Coronary artery (tissue), 2 donors: ENCODE measurements around the gene GOLGA6L7.
"Not testable (repeated sequence)": the region's sequence is repeated elsewhere in the genome, so short reads cannot be mapped to it uniquely, and the experiment has no call there.

Experiments
- DNase-seq: peaks from one replicate; pipeline ENCODE4 v3.0.0-alpha.2; 2017; ENCODE audit warnings: low spot score
- H3K27ac ChIP-seq, 2 donors: fragments of 200-600 bp; sonication (generic); one replicate each; pipeline ENCODE4 v1.5.1; 2016 to 2019
- H3K4me3 ChIP-seq: fragments of 200-600 bp; sonication (generic); 2 replicates; pipeline ENCODE4 v1.5.1; 2016; ENCODE audit warnings: mild to moderate bottlenecking, moderate library complexity

The GOLGA6L7 gene

DNA sequence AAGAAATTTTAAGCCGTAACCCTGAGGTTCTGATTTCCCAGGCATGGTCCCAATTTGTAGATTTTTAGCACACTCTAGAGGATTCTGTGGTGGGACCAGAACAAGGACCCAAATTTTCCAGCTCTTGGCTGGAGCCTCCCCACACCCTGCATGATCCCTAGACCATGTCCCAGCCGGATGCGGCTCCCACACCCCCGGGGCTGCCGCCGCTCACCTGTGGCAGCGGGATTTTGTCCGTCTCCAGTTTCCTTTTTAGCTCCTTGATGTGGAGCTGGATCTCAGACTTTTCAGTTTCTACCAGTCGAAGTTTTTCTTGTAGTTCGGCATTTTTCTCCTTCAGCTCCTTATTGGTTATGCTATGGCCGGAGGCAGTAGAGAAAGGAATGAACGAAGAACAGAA is 4.9 kb downstream of the GOLGA6L7 start:
- DNase-seq, H3K4me3 ChIP-seq, H3K27ac ChIP-seq: not testable (repeated sequence)

DNA sequence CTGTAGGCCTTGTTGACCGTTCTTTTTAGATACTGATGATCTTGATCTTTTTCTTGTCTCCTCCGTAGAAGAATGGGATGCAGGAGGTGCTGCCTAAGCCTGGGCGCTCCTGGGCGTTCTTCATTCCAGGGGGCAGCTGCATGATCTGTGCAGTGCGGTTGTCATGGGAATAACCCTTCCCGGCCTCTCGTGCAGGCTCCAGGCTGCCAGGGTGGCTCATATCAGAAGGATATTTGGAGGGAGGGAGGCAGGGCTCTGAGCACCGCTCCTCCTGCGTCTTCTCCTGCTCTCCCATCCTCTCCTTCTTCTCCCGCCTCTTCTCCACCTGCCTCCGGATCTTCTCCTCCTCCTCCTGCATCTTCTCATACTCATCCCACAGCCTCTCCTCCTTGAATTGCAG is 6.2 kb downstream of the GOLGA6L7 start:
- DNase-seq, H3K4me3 ChIP-seq, H3K27ac ChIP-seq: not testable (repeated sequence)

DNA sequence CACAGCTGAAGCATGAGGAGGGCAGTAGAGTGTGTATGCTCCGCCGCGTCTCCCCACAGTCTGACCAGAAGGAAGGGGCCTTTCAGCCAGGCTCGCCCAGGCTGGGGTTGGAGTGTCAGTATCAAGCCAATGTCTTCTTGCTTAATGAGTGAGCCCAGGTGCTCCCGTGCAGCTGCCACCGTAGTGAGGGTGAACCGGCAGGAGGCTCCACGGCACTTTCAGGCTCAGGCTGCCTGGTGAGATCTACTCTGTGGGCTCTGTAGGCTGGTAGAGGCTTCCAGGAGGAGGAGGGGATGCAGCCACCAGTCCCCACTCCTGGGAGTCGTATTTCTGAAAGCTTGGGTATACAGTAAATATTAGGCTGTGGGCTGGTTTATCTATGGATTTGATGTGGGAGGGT is 8.2 kb downstream of the GOLGA6L7 start:
- H3K27ac ChIP-seq, DNase-seq, H3K4me3 ChIP-seq: not testable (repeated sequence)

DNA sequence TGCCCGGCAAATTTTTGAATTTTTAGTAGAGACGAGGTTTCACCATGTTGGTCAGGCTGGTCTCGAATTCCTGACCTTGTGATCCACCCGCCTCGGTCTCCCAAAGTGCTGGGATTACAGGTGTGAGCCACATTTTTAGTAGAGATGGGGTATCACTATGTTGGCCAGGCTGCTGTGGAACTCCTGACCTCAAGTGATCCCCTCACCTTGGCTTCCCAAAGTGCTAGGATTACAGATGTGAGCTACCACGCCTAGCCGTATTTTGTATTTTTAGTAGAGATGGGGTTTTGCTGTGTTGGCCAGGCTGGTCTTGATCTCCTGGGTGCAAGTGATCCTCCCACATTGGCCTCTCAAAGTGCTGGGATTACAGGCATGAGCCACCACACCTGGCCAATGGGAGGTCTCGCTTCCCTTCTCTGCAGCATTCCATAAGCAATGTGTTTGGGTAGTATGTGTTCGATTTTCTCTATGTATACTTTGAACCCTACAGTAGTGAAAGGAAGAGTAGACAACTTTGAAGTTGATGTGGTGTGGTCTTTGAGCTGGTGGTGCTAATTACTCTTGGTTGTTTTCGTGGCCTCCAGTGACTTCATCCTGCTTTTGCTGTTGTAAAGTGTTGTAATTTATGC is 13.4 kb downstream of the GOLGA6L7 start:
- not testable (repeated sequence) for H3K4me3 ChIP-seq, DNase-seq, H3K27ac ChIP-seq

DNA sequence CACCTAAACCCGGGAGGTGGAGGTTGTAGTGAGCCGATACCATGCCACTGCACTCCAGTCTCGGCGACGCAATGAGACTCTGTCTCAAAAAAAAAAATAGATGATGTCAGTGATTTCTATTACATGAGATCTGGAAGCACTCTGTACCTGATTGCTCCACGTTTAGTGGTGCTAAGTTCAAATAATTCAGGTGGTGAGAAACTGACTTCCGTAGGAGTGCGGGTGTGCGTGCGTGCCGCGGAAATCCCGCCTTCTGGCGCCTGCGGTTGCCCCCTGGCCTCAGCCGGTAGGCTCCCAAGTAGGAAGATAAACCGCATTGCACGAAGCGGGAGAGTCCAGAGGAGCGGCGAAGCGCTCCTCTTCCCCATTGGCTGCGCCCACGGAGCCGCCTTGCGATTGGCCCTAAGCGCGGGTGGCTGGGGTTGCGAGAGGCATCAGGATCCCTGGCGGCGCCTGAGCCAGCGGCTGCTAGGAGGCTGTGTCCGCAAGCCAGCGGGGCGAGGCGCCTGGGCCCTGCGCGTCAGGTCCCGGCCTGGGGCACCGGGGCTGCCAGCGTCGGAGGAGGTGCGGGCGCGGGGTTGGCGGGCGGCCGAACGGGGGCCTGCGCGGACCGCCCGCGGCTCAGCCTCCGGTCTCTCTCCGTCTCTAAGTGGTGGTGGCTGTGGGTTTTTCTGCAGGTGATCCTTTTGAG is 16.4 kb downstream of the GOLGA6L7 start:
- peak; percentile 75 for DNase-seq
- H3K4me3 ChIP-seq = peak overlapping the region; percentile 61
- not testable (repeated sequence) for H3K27ac ChIP-seq

DNA sequence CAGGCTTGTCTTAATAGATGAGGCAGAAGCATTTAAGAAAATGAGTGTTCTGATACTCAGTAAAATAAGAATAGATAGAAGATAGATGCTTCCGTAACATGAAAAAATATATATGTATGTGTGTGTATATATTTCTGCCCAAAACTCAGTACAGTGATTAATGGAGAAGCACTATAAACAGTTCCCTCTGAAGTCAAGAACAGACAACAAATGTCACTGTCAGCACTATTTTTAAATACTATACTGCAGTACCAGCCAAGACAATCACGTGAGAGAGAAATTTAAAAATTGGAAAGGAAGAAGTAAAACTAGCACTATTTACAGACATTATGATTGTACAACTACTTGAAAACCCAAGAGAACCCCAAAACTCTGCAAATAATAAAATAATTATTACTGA is 27.0 kb downstream of the GOLGA6L7 start:
- not testable (repeated sequence) for H3K4me3 ChIP-seq, H3K27ac ChIP-seq, DNase-seq

DNA sequence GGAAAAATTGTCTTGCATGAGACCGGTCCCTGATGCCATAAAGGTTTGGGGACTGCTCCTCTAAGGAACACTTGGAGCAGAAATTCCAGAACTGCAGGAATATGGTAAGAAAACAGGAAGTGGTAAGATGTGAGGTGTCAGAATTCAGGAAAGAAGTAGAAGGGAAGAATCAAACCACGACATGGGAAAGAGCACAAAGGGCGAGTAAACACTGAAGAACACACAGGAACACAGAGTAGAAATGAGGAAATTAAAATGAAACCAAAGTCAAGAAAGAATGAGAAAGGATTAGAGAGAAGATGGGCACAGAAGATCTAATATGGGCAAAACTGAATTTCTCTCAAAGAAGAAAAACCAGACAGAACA is 28.5 kb downstream of the GOLGA6L7 start:
- not testable (repeated sequence) for H3K27ac ChIP-seq, DNase-seq, H3K4me3 ChIP-seq

DNA sequence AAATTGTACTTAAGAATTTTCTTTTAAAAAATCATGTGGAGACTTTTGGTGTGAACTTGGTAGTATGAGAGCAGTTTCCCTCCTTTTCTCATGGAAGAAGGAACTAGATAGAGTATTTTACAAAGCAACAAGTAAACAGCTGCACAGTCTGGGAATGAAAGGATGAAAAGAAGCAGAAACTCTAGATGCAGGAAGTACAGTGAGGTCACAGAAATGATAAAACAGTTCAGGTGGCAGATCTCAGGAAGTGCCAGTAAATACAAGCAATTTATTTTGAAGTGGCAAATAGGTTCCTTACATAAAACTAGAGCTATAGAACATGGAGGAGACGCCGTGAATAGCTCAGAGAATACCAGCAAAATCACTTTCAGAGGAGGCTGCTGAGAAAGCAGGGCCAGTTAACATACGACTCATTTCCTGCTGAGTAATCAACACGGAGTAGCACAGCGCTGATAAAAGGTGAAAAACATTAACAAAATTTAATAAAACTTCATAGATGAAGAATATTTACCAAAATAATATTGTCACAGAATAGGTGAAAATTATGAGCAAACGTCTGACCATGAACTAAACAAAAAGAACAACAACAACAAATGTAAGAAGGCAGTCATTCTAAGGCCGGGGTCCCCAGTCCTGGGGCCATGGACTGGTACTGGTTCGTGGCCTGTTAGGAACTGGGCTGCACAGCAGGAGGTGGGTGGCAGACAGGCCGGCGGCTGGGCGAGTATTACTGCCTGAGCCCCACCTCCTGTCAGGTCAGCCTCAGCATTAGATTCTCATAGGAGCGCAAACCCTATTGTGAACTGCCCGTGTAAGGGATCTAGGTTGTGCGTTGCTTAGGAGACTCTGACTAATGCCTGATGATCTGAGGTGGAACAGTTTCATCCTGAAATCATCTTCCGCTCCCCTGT is 29.2 kb downstream of the GOLGA6L7 start:
- not testable (repeated sequence) for H3K4me3 ChIP-seq, DNase-seq, H3K27ac ChIP-seq

DNA sequence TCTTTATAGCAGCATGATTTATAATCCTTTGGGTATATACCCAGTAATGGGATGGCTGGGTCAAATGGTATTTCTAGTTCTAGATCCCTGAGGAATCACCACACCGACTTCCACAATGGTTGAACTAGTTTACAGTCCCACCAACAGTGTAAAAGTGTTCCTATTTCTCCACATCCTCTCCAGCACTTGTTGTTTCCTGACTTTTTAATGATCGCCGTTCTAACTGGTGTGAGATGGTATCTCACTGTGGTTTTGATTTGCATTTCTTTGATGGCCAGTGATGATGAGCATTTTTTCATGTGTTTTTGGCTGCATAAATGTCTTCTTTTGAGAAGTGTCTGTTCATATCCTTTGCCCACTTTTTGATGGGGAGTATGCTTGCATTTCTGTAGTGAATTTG is 30.3 kb downstream of the GOLGA6L7 start:
- H3K27ac ChIP-seq, DNase-seq, H3K4me3 ChIP-seq: not testable (repeated sequence)

DNA sequence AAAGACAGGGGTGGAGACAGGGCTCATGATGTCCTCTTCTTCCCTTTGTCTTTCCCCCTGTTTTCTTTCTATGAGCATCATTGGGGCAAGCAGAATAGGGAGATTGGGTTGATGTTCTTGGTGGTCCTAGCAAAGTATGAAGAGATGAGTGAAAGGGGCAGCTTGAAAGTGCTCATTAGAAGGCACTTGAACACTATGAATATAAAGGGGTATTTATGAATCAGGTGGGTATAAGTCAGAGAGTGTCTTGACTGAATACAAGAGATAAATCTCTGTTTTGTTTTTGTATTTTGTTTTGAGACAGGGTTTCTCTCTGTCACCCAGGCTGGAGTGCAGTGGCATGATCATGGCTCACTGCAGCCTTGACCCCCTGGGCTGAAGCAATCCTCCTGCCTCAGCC is 34.4 kb downstream of the GOLGA6L7 start:
- not testable (repeated sequence) for H3K27ac ChIP-seq, DNase-seq

DNA sequence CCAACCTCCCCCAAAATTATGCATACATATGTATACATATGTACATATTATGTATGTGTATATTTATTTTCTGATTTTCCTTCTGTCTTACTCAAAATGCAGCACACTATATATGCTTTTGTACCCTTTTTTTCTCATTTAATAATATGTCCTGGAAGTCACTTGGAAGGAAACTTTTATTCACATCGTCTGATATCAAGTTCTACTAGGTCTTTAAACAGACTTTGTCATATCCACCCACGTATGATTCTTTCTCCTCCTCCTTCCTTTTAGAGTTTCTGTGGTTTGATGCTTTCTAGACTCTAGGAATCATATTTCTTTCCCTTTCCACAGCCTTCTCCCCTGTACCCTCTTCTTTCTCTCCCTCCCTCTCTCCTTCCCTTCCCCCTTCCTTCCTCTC is 35.1 kb downstream of the GOLGA6L7 start:
- not testable (repeated sequence) for DNase-seq, H3K4me3 ChIP-seq, H3K27ac ChIP-seq

More for the DNA sequence above, 34.4 kb downstream of the GOLGA6L7 start:
- not testable (repeated sequence) for H3K4me3 ChIP-seq

DNA sequence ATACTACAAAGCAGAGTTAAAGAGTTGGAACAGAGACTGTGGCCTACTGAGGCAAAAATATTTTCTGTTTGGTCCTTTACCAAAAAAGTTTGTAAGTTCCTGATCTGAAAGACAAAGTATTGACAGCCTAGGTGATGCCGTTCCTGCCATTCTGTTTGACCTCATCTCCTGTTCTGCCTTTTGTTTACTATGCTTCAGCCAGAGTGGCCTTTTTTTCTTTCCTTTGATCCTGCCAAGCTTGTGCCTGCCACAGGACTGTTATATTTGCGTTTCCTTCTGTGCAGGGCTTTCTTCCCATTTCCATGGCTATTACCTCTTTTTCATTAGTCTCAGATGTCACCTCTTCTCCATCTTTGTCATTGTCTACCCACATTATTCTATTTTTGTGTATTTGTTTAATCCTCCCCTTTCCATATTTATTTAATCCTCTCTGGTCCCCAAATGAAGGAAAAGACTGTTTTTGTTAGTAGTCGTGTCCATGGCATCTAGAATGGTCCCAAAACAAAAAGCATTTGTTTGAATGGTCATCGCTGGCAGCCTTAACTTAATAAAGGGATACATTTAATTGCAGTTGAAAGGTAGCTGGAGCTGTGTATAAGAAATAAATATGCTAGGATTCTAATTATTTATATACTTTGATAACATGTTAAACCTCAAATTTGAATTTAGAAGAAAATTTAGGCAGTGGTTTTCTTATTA is 36.4 kb downstream of the GOLGA6L7 start:
- not testable (repeated sequence) for H3K4me3 ChIP-seq, H3K27ac ChIP-seq, DNase-seq

DNA sequence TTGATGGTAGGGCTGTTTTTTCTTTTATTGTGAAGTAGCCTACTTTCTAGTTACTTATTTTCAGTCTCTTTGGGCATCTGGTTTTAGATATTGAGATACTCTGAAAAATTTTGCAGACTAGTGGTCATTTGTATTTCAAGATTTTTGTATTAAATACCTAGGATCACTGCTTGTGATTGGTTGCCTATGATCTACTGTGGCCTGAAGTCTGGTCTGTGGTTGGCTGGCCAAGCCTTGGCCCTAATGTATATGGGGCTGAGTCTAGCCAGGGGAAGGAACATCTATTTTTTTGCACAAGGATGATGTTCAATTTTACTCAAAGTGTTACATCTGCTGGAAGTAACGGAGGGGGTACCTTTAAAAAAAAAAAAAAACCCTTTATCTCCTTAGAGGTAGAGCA is 38.0 kb downstream of the GOLGA6L7 start:
- not testable (repeated sequence) for DNase-seq, H3K27ac ChIP-seq, H3K4me3 ChIP-seq

DNA sequence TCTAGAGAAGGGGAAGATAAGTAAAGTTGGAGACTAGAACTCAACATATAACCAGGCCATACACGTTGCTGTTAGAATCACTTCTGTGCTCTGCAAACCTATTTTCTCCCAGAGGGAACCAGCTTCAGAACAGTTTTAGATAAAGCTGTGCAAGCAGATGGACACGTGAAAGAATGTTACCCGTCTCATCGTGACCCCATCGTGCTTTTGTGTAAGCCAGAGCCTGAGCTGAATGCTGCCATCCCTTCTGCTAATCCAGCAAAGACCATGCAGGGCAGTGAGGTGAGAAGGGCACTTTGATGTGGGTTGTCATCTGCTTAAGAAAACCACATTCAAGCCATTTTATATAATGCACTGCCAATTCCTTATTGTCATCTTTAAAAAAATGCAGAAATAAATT is 40.3 kb downstream of the GOLGA6L7 start:
- not testable (repeated sequence) for DNase-seq, H3K27ac ChIP-seq, H3K4me3 ChIP-seq

DNA sequence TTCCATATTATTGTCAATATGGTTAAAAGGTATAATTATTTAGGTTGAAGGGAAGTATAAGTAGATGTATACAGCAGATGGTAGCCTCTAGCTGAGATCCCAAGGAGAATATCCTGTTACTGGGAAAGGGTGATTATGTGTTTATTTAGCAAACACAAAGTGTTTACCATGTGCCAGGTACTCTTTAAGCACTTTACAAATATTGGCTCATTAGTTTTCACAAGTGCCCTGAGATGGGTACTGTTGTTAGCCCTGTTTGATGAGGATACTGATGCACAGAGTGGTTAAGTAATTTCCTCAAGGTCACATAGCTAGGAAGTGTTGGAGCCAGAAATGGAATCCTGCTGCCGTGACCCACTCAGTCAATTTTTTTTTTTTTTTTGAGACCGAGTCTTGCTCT is 48.1 kb downstream of the GOLGA6L7 start:
- H3K27ac ChIP-seq, DNase-seq, H3K4me3 ChIP-seq: not testable (repeated sequence)

DNA sequence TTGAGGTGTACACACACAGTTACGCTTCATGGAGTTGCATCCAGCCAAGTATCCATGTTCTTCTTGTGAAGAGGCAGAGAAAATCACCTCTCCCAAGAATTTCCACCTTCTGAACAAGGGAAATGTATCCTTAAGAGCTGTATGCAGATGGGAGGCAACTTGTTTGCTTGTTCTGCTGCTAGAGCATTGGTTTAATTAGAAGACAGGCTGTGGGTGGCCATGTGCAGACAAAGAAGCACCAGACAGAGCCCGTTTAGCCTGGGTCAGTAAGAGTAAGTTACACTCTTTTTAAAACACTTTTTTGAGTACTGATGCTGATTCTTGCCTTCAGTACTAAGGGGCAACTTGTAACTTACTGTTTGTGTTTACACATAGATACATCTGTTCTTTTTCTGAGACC is 50.2 kb downstream of the GOLGA6L7 start:
- not testable (repeated sequence) for H3K4me3 ChIP-seq, H3K27ac ChIP-seq, DNase-seq

DNA sequence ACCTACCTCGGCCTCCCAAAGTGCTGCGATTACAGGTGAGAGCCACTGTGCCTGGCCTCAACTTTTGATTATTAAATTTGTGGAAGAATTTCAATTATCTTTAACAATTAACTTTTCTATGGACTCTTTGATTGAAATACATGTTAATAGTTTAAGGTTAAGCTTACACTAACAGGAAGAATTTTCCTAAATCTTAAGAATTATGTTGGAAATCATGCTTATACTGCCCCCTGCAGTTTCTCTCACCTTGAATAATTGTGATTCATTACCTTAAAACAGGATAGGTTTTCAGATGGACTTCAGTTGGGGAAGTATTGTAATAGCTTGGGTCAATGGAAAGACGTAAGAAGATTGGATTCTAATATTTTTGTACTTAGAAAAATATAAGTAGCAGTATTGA is 54.2 kb downstream of the GOLGA6L7 start:
- H3K4me3 ChIP-seq, DNase-seq, H3K27ac ChIP-seq: not testable (repeated sequence)
